ENCODE results near the gene PLEKHG4. TPM values are rescaled to one million over a fixed set of nuclear protein-coding genes. Genes with fewer than 3 reads are reported as not detected.
A peak's percentile ranks its signal among the peaks of the same experiment; 100 is the strongest.

Gene PLEKHG4
- total and polyA plus RNA-seq, 5 donors from 2014 or later, result 1.4 to 10.0 (median 4.0) TPM

- Histone ChIP-seq H3K9me3 (ENCODE audit: control insufficient read depth in 2 of 2, low read length in 2 of 2) (no peaks in the 10 kb centered on the region), H3K4me3 (ENCODE audit: low read depth, low read length) (no peak overlapping the region), H3K27me3 (ENCODE audit: control insufficient read depth, insufficient read depth, low read length) (peaks cover 9% of the 10 kb centered on the region), H3K4me1 (ENCODE audit: control insufficient read depth, insufficient read depth, low read length, poor library complexity, severe bottlenecking) (no peaks in the 10 kb centered on the region), H3K27ac (ENCODE audit: insufficient read depth, low read length, poor library complexity, severe bottlenecking) (no peak overlapping the region), H3K36me3 (ENCODE audit: control insufficient read depth, insufficient read depth, low read length) (no peaks in the 10 kb centered on the region)
- Mint-ChIP-seq H3K27me3 (peaks cover 28% of the 10 kb centered on the region), H3K4me3 (peak overlapping the region in 1 of 4 donors; percentile 62), H3K36me3 (no peaks in the 10 kb centered on the region), H3K27ac (no peak overlapping the region), H3K4me1 (no peaks in the 10 kb centered on the region), H3K9me3 (peaks cover 0 to 15% (median 2%) of the 10 kb centered on the region in 7 donors)
- ATAC-seq (ENCODE audit: low read depth in 2 of 2) (no peak), DNase-seq (no peak)
These were observed 57.3 kb downstream of the PLEKHG4 start for GRCh38 chr16:67336648-67337047.

Other genes with a start within 250 kb of the PLEKHG4 start
- 19.2 TPM for gene PHAF1, start 169.6 kb upstream of the PLEKHG4 start, total RNA-seq
- gene PHAF1, start 169.6 kb upstream of the PLEKHG4 start, polyA plus RNA-seq, result 10 to 100 TPM; 10.0 to 12.2 (median 11.4) TPM
- 3.4 TPM for gene B3GNT9, start 128.5 kb upstream of the PLEKHG4 start, total RNA-seq
- gene B3GNT9, start 128.5 kb upstream of the PLEKHG4 start, polyA plus RNA-seq, result 1 to 10 TPM in 3 of 4 donors, under 1 TPM in 1; 0.44 to 1.3 (median 1.2) TPM
- 50.3 TPM for gene TRADD, start 119.6 kb upstream of the PLEKHG4 start, total RNA-seq
- gene TRADD, start 119.6 kb upstream of the PLEKHG4 start, polyA plus RNA-seq, result 10 to 100 TPM; 66.4 to 92.4 (median 88.1) TPM
- gene FBXL8, start 119.6 kb upstream of the PLEKHG4 start, total RNA-seq, result 16.6 TPM
- gene FBXL8, start 119.6 kb upstream of the PLEKHG4 start, polyA plus RNA-seq, result 1 to 10 TPM; 2.5 to 6.6 (median 4.0) TPM
- 34.4 TPM for gene HSF4, start 114.8 kb upstream of the PLEKHG4 start, total RNA-seq
- gene HSF4, start 114.8 kb upstream of the PLEKHG4 start, polyA plus RNA-seq, result not detected
- 2.3 TPM for gene NOL3, start 109.0 kb upstream of the PLEKHG4 start, total RNA-seq
- not detected for gene NOL3, start 109.0 kb upstream of the PLEKHG4 start, polyA plus RNA-seq
- 19.6 TPM for gene MATCAP1, start 95.6 kb upstream of the PLEKHG4 start, total RNA-seq
- gene MATCAP1, start 95.6 kb upstream of the PLEKHG4 start, polyA plus RNA-seq, result under 1 TPM in 1 of 4 donors, not detected in 3; 0.80 TPM
- gene EXOC3L1, start 89.4 kb upstream of the PLEKHG4 start, total RNA-seq, result 0.86 TPM
- gene EXOC3L1, start 89.4 kb upstream of the PLEKHG4 start, polyA plus RNA-seq, result under 1 TPM in 2 of 4 donors, not detected in 2; 0.25 to 0.35 TPM
- gene E2F4, start 87.4 kb upstream of the PLEKHG4 start, total RNA-seq, result 63.7 TPM
- 10 to 100 TPM; 46.8 to 54.9 (median 48.9) TPM for gene E2F4, start 87.4 kb upstream of the PLEKHG4 start, polyA plus RNA-seq
- 2.2 TPM for gene ELMO3, start 80.4 kb upstream of the PLEKHG4 start, total RNA-seq
- gene ELMO3, start 80.4 kb upstream of the PLEKHG4 start, polyA plus RNA-seq, result under 1 TPM in 1 of 4 donors, not detected in 3; 0.09 TPM
- gene TMEM208, start 52.4 kb upstream of the PLEKHG4 start, total RNA-seq, result 31.0 TPM
- 100 to 1,000 TPM in 2 of 4 donors, 10 to 100 TPM in 2; 91.8 to 141 (median 98.7) TPM for gene TMEM208, start 52.4 kb upstream of the PLEKHG4 start, polyA plus RNA-seq
- gene FHOD1, start 32.1 kb upstream of the PLEKHG4 start, total RNA-seq, result 34.5 TPM
- 1 to 10 TPM; 1.9 to 4.5 (median 3.4) TPM for gene FHOD1, start 32.1 kb upstream of the PLEKHG4 start, polyA plus RNA-seq
- 1.3 TPM for gene SLC9A5, start 30.6 kb upstream of the PLEKHG4 start, total RNA-seq
- not detected for gene SLC9A5, start 30.6 kb upstream of the PLEKHG4 start, polyA plus RNA-seq
- not detected for gene KCTD19, start 47.2 kb downstream of the PLEKHG4 start, total RNA-seq
- gene KCTD19, start 47.2 kb downstream of the PLEKHG4 start, polyA plus RNA-seq, result not detected
- not detected for gene LRRC36, start 47.3 kb downstream of the PLEKHG4 start, total RNA-seq
- not detected for gene LRRC36, start 47.3 kb downstream of the PLEKHG4 start, polyA plus RNA-seq
- not detected for gene TPPP3, start 114.0 kb downstream of the PLEKHG4 start, total RNA-seq
- not detected for gene TPPP3, start 114.0 kb downstream of the PLEKHG4 start, polyA plus RNA-seq
- gene ZDHHC1, start 136.9 kb downstream of the PLEKHG4 start, total RNA-seq, result not detected
- gene ZDHHC1, start 136.9 kb downstream of the PLEKHG4 start, polyA plus RNA-seq, result under 1 TPM in 1 of 4 donors, not detected in 3; 0.60 TPM
- not detected for gene HSD11B2, start 151.6 kb downstream of the PLEKHG4 start, total RNA-seq
- gene HSD11B2, start 151.6 kb downstream of the PLEKHG4 start, polyA plus RNA-seq, result not detected
- 92.5 TPM for gene ATP6V0D1, start 201.6 kb downstream of the PLEKHG4 start, total RNA-seq
- gene ATP6V0D1, start 201.6 kb downstream of the PLEKHG4 start, polyA plus RNA-seq, result 100 to 1,000 TPM; 119 to 141 (median 133) TPM
- not detected for gene AGRP, start 204.0 kb downstream of the PLEKHG4 start, total RNA-seq
- gene AGRP, start 204.0 kb downstream of the PLEKHG4 start, polyA plus RNA-seq, result not detected
- 16.6 TPM for gene RIPOR1, start 249.3 kb downstream of the PLEKHG4 start, total RNA-seq
- 1 to 10 TPM in 3 of 4 donors, under 1 TPM in 1; 0.91 to 3.1 (median 2.1) TPM for gene RIPOR1, start 249.3 kb downstream of the PLEKHG4 start, polyA plus RNA-seq